Transverse colon (tissue), 4 donors: ENCODE results near the gene OLFM2. TPM values are rescaled to one million over a fixed set of nuclear protein-coding genes. Genes with fewer than 3 reads are reported as not detected.

Experiments used
- DNase-seq: peaks from one replicate; pipeline ENCODE4 v3.0.0-alpha.2; 2019
- H3K27ac ChIP-seq, 4 donors: fragments of 200-600 bp; sonication (generic); 2 replicates each; pipeline ENCODE4 v1.5.1; 2016 to 2018; ENCODE audit warnings: inconsistent platforms in 4 of 4
- H3K27me3 ChIP-seq: fragments of 200-600 bp; sonication (generic); 2 replicates; pipeline ENCODE4 v1.5.1; 2017; ENCODE audit warnings: inconsistent platforms
- H3K36me3 ChIP-seq, 4 donors: fragments of 200-600 bp; sonication (generic); 2 replicates each; pipeline ENCODE4 v1.5.1; 2017 to 2019; ENCODE audit warnings: inconsistent platforms in 4 of 4
- H3K4me1 ChIP-seq, 4 donors: fragments of 200-600 bp; sonication (generic); 2 replicates each; pipeline ENCODE4 v1.5.1; 2017 to 2020; ENCODE audit warnings: inconsistent platforms in 4 of 4
- H3K4me3 ChIP-seq, 4 donors: fragments of 200-600 bp; sonication (generic); 1 replicate in 1 of 4; 2 replicates in 3 of 4; pipeline versions ENCODE4 v1.5.1 to v1.6.1; 2017 to 2019; ENCODE audit warnings: inconsistent platforms in 4 of 4
- H3K9me3 ChIP-seq, 2 donors: fragments of 200-600 bp; sonication (generic); 2 replicates each; pipeline ENCODE4 v1.5.1; 2017 to 2019; ENCODE audit warnings: inconsistent platforms in 2 of 2
- EP300 ChIP-seq: sonication (generic); formaldehyde crosslinking; IDR thresholded peaks from one replicate; pipeline ENCODE4 v1.6.1; 2017; ENCODE audit warnings: antibody characterized with exemption, low read depth
- POLR2A ChIP-seq: fragments of 450-650 bp; IDR thresholded peaks from one replicate; pipeline ENCODE4 v1.6.1; 2016; ENCODE audit warnings: antibody characterized with exemption, mild to moderate bottlenecking, moderate library complexity
- POLR2AphosphoS5 ChIP-seq, 3 donors: sonication (generic); formaldehyde crosslinking; IDR thresholded peaks; one replicate each; pipeline ENCODE4 v1.6.1; 2016; ENCODE audit warnings: antibody characterized with exemption in 3 of 3
- WGBS, 2 donors: methylation state at CpG; one replicate each; pipeline ENCODE4 v1.1.5; 2018; ENCODE audit warnings: low coverage in 1 of 2; 5-methylcytosine and 5-hydroxymethylcytosine counted together
- in situ Hi-C, 4 donors: fragments of 200-750 bp; cut with MboI; loops; one replicate each; pipeline versions ENCODE4 v1.15.0 to v1.15.1; 2017; ENCODE audit warnings: low sequenced_read_pairs in 3 of 4, low pct_ligation_motif_present in 1 of 4, low pct_unique_long_range_greater_than_20kb in 1 of 4
- intact Hi-C: fragments of 100-400 bp; cut with DNase I; formaldehyde crosslinking; loops from one replicate; pipeline ENCODE4 v1.15.1; 2023; ENCODE audit warnings: low total_unique reads
- total RNA-seq, 4 donors: library from RNA; depleted of rRNA; stranded (reverse); fragments of >200 nt; gene quantifications; one replicate each; pipeline ENCODE4 v1.1.0, GENCODE V29; 2016
- TF ChIP-seq, protein P1 (sequence below), 5 experiments: fragments of 200-600 bp in 3 of 5; fragments of 450-650 bp in 2 of 5; sonication (generic) in 3 of 5; IDR thresholded peaks; 1 replicate in 2 of 5; 2 replicates in 3 of 5; pipeline ENCODE4 v1.5.1; 2016 to 2017; ENCODE audit warnings: antibody characterized with exemption in 5 of 5, inconsistent platforms in 3 of 5, mild to moderate bottlenecking in 2 of 5, moderate library complexity in 1 of 5

Gene OLFM2
- total RNA-seq, 4 donors from 2014 or later, result 2.0 to 2.7 TPM; not detected in 2

DNA sequence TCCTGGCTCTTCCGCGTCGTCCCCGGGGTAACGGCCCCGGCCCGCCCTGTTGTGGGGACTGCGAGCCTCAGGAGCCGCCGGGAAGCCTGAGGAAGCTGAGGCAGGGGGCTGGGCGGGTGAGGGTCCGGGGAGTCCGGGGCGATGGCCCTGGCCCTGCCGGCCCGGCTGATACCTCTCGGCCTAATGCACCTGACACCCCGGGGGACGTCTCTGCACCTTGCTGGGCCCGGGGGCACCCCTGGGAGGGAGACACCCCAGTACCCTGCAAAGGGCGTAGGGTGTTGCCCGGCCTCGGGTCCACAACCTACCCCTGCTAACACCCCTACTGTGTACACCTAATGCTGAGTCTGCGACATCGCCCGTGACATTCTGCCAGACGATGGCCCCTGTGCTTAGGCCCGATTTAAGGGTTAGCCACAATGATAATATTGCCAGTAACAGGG lies 100.8 kb downstream of the OLFM2 start:
- peaks cover 8 to 13% (median 10%) of the 10 kb centered on the region in 4 donors for H3K4me1 ChIP-seq
- peak overlapping the region; percentile 62 to 99 (median 90) for H3K4me3 ChIP-seq
- intact Hi-C loops, result no loop called here
- TF ChIP-seq POLR2A, result no peak
- TF ChIP-seq, protein P1, sequence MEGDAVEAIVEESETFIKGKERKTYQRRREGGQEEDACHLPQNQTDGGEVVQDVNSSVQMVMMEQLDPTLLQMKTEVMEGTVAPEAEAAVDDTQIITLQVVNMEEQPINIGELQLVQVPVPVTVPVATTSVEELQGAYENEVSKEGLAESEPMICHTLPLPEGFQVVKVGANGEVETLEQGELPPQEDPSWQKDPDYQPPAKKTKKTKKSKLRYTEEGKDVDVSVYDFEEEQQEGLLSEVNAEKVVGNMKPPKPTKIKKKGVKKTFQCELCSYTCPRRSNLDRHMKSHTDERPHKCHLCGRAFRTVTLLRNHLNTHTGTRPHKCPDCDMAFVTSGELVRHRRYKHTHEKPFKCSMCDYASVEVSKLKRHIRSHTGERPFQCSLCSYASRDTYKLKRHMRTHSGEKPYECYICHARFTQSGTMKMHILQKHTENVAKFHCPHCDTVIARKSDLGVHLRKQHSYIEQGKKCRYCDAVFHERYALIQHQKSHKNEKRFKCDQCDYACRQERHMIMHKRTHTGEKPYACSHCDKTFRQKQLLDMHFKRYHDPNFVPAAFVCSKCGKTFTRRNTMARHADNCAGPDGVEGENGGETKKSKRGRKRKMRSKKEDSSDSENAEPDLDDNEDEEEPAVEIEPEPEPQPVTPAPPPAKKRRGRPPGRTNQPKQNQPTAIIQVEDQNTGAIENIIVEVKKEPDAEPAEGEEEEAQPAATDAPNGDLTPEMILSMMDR (IDR thresholded peaks at IDR 0.05), result no peak
- TF ChIP-seq POLR2AphosphoS5 (IDR thresholded peaks at IDR 0.05), result no peak
- no peak for TF ChIP-seq EP300
- H3K9me3 ChIP-seq, result no peaks in the 10 kb centered on the region
- 3 to 20% methylated on average over 3 to 20 of the region's 28 CpGs for WGBS, 2 donors
- peak; percentile 20 for DNase-seq
- H3K27ac ChIP-seq, result peak overlapping the region; percentile 75 to 89 (median 82)
- in situ Hi-C loops, result no loop called here
- H3K27me3 ChIP-seq, result no peaks in the 10 kb centered on the region
- peaks cover 0 to 3% (median 0%) of the 10 kb centered on the region in 4 donors for H3K36me3 ChIP-seq

DNA sequence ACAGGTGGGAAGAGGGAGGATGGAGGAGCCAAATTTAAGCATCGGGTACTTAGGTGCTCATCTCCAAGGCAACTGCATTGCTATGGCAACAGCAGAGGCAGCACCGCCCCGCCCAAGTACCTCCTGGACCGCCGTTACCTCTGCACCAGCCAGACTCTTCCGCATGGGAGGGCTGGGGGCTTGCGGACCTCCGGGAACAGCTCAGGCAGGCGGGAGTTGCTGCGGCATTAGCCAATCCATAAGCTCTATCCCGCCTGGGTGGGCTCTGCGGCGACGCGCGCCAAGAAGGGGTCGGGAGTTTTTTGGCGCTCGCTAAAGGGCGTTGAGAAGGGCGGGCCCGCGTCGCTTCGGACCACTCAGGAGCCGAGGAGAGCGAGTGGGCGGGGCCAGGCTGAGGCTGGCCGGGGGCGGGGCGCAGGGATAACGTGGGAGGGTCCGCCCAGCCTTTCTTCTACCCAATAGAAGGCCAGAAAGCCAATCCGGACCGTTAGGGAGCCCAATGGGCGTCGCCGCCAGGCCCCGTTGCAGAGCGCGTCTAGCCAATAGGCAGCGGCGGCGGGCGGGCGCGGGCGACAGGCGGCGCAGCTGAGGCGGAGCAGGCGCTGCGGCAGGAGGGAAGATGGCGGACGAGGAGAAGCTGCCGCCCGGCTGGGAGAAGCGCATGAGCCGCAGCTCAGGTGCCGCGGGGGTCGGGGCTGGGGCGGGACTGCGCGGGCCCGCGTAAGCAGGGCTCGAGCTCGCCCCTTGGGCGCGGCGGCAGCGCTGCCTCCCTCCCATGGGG lies 101.4 kb downstream of the OLFM2 start, which contains the start of gene PIN1:
PIN1 (plus strand) TSS at position 593 of the 781 bp plus-strand sequence; CDS start at position 620, 27 bp downstream.
- Histone ChIP-seq H3K4me3 (peak within 1 kb of the TSS; percentile 62 to 99 (median 90)), H3K27ac (peak within 1 kb of the TSS; percentile 79 to 89 (median 84)), H3K9me3 (no peaks in the 10 kb centered on the region), H3K4me1 (peaks cover 8 to 13% (median 10%) of the 10 kb centered on the region in 4 donors), H3K27me3 (no peaks in the 10 kb centered on the region), H3K36me3 (peaks cover 0 to 3% (median 1%) of the 10 kb centered on the region in 4 donors)
- TF ChIP-seq, protein P1 (IDR thresholded peaks at IDR 0.05), result peak in 4 of 5 experiments; percentile 58 to 73 (median 60)
- peak; percentile 29 for TF ChIP-seq POLR2A
- no peak for TF ChIP-seq EP300
- peak; percentile 61 to 68 (median 67) for TF ChIP-seq POLR2AphosphoS5 (IDR thresholded peaks at IDR 0.05)
- intact Hi-C loops (no loop called here), in situ Hi-C loops (no loop called here)
- WGBS, 2 donors, result 0% methylated on average over 49 of the region's 73 CpGs; no CpG with 5 or more reads in 1 of the 2 donors
- DNase-seq, result peak; percentile 100

DNA sequence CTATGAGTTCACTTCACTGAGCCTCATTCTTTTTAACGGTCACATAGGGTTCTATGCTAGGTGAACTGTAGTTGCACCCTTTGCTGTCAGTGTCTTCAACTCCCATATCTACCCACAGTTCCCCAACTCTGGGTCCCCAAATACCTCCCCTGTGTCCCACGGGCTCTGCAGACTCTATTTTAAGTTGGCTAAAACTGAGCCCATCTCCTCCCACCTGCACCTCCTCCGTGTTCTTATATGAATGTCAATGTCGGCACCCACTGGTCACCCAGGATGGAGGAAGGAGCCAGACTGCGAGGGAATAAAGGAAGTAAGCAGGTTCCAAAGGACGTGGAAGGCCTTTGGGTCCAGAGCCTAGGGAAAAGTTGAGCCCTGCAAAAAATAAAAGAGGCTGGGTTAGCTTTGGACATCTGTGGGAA lies 102.0 kb downstream of the OLFM2 start:
- no peaks in the 10 kb centered on the region for H3K9me3 ChIP-seq
- H3K27me3 ChIP-seq, result no peaks in the 10 kb centered on the region
- peaks cover 0 to 7% (median 3%) of the 10 kb centered on the region in 4 donors for H3K36me3 ChIP-seq
- TF ChIP-seq, protein P1 (IDR thresholded peaks at IDR 0.05), result no peak
- peak overlapping the region in 3 of 4 donors; percentile 81 to 99 (median 98) for H3K4me3 ChIP-seq
- in situ Hi-C loops (no loop called here), intact Hi-C loops (no loop called here)
- H3K27ac ChIP-seq, result peak overlapping the region; percentile 68 to 85 (median 78)
- peaks cover 8 to 13% (median 10%) of the 10 kb centered on the region in 4 donors for H3K4me1 ChIP-seq
- DNase-seq, result no peak
- WGBS, 2 donors, result 56 to 62% methylated on average over 5 to 6 of the region's 6 CpGs

DNA sequence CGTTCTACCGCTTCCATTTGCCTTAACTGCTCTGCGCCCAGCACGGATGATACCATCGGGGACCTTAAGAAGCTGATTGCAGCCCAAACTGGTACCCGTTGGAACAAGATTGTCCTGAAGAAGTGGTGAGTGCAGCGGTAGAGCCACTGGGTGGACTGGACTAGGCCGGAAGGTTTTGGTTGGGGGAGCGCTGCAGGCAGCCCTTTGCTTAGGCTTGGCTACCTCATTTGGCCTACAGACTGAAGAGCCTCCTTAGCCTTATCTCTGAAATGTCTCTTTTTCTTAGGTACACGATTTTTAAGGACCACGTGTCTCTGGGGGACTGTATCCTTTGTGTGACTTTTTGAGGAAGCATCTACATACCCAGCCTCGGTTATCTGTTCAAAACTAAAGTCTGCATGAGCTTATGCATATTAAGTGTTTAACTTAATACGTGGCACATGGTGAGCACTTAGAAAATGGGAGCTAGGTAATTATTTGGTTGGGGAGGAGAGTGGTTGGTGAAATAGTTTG lies 107.7 kb downstream of the OLFM2 start:
- WGBS, 2 donors, result 36 to 47% methylated on average over 4 to 13 of the region's 13 CpGs
- H3K27ac ChIP-seq, result peak overlapping the region in 3 of 4 donors; percentile 90 to 93 (median 91)
- no peaks in the 10 kb centered on the region for H3K9me3 ChIP-seq
- in situ Hi-C loops (no loop called here), intact Hi-C loops (no loop called here)
- TF ChIP-seq, protein P1 (IDR thresholded peaks at IDR 0.05), result no peak
- no peak for TF ChIP-seq EP300
- TF ChIP-seq POLR2AphosphoS5 (IDR thresholded peaks at IDR 0.05), result no peak
- TF ChIP-seq POLR2A, result no peak
- H3K4me3 ChIP-seq, result peak overlapping the region; percentile 58 to 95 (median 92)
- DNase-seq, result no peak
- H3K27me3 ChIP-seq, result no peaks in the 10 kb centered on the region
- H3K4me1 ChIP-seq, result peaks cover 8 to 23% (median 21%) of the 10 kb centered on the region in 4 donors
- peaks cover 0 to 7% (median 3%) of the 10 kb centered on the region in 4 donors for H3K36me3 ChIP-seq
